HepG2 (cell line): ENCODE results near the gene PRDM15. TPM values are rescaled to one million over a fixed set of nuclear protein-coding genes. Genes with fewer than 3 reads are reported as not detected.
A peak's percentile ranks its signal among the peaks of the same experiment; 100 is the strongest.

Source experiments
- E2F2 ChIP-seq: sonication (generic); formaldehyde crosslinking; IDR thresholded peaks from 2 replicates; pipeline ENCODE4 v1.4.0; 2020; ENCODE audit warnings: missing genetic modification reagents, borderline replicate concordance
- HNRNPLL ChIP-seq: fragments of 200-400 bp; formaldehyde crosslinking; IDR thresholded peaks from 2 replicates; pipeline ENCODE4 v1.6.1; 2017; ENCODE audit warnings: mild to moderate bottlenecking, low read depth, low read length; ENCODE audit not compliant: poor library complexity, severe bottlenecking
- NFE2L1 ChIP-seq: sonication (generic); formaldehyde crosslinking; IDR thresholded peaks from 2 replicates; pipeline ENCODE4 v1.4.0; 2020; ENCODE audit warnings: missing genetic modification reagents, mild to moderate bottlenecking, borderline replicate concordance
- SMC3 ChIP-seq: IDR thresholded peaks from 2 replicates; pipeline ENCODE4 v1.6.1; 2011; ENCODE audit warnings: low read length, improper control_type of control experiment
- SP1 ChIP-seq, 2 experiments: fragments of 450-650 bp in 1 of 2; sonication (generic) in 1 of 2; formaldehyde crosslinking in 1 of 2; IDR thresholded peaks; 2 replicates each; pipeline versions ENCODE4 v1.4.0 to v1.6.1; 2016 to 2020; ENCODE audit warnings: missing genetic modification reagents in 1 of 2
- STAG1 ChIP-seq: sonication (generic); formaldehyde crosslinking; IDR thresholded peaks from 2 replicates; pipeline ENCODE4 v1.4.0; 2020; ENCODE audit warnings: missing genetic modification reagents
- SYNCRIP ChIP-seq: fragments of 200-400 bp; formaldehyde crosslinking; IDR thresholded peaks from 2 replicates; pipeline ENCODE4 v1.6.1; 2018; ENCODE audit warnings: mild to moderate bottlenecking, low read depth, low read length; ENCODE audit not compliant: insufficient read depth
- XRCC5 ChIP-seq: fragments of 200-400 bp; formaldehyde crosslinking; optimal IDR thresholded peaks from 2 replicates; pipeline ENCODE3; 2017; ENCODE audit warnings: mild to moderate bottlenecking, low read length
- ZNF326 ChIP-seq: sonication (generic); formaldehyde crosslinking; IDR thresholded peaks from 2 replicates; pipeline ENCODE4 v1.4.0; 2020; ENCODE audit warnings: missing genetic modification reagents, borderline replicate concordance
- ZNF572 ChIP-seq: sonication (generic); formaldehyde crosslinking; IDR thresholded peaks from 2 replicates; pipeline ENCODE4 v1.5.1; 2020; ENCODE audit warnings: mild to moderate bottlenecking, missing genetic modification reagents
- polyA plus RNA-seq, 8 experiments: library from polyadenylated mRNA; depleted of rRNA in 3 of 8; stranded (reverse) in 7 of 8; unstranded in 1 of 8; fragments of >200 nt; fragmentation: Illumina TruSeq in 4 of 8; extraction: Trizol in 4 of 8; gene quantifications; 2 replicates each; pipeline versions ENCODE4 v1.2.1 to v1.2.3, GENCODE V29; 2011 to 2016; ENCODE audit warnings: low read depth in 4 of 8, missing spikeins in 1 of 8, mixed read lengths in 1 of 8; ENCODE audit not compliant: insufficient read depth in 1 of 8
- total RNA-seq, 5 experiments: library from RNA; depleted of rRNA; stranded (reverse); fragments of >200 nt; fragmentation: Illumina TruSeq; extraction: Trizol; gene quantifications; 2 replicates each; pipeline ENCODE4 v1.2.3, GENCODE V29; 2016; ENCODE audit warnings: low read depth in 1 of 5

The PRDM15 gene
- total and polyA plus RNA-seq, 2 of the 13 experiments (the other 11 are each of a cell fraction or from before 2014, with no cell fraction given) = 4.0 to 6.9 TPM

- TF ChIP-seq HNRNPLL = peak; percentile 27
- TF ChIP-seq NFE2L1 (CRISPR knock-in tag) = no peak
- TF ChIP-seq SP1 (IDR thresholded peaks at IDR 0.05) = no peak
- TF ChIP-seq SP1 (CRISPR knock-in tag; IDR thresholded peaks at IDR 0.05) = no peak
- TF ChIP-seq XRCC5 = peak; percentile 48
- no peak for TF ChIP-seq ZNF572 (CRISPR knock-in tag)
- TF ChIP-seq E2F2 = no peak
- TF ChIP-seq SMC3 = 0 out of 2 replicates have a peak, but pooled peaks have one; percentile 24
- TF ChIP-seq STAG1 (CRISPR knock-in tag) = peak; percentile 89
- no peak for TF ChIP-seq SYNCRIP
- no peak for TF ChIP-seq ZNF326 (CRISPR knock-in tag)
- TF ChIP-seq, all 625 proteins: peak for 6
Observed at GRCh38 chr21:41816583-41817165, 62.5 kb downstream of the PRDM15 start (continued).
